ENCODE results near the gene DHX8. TPM values are rescaled to one million over a fixed set of nuclear protein-coding genes. Genes with fewer than 3 reads are reported as not detected.

The DHX8 gene
- total and polyA plus RNA-seq, 2 of the 4 experiments (the other 2 are of a cell fraction): 21.8 to 50.0 TPM

- Histone ChIP-seq H3K9me1 (ENCODE audit: insufficient read depth, low read length) (peaks cover 27% of the 10 kb centered on the region), H3K27ac (ENCODE audit: insufficient read depth, low read length) (no peak overlapping the region), H4K8ac (ENCODE audit: low read depth in 2 of 2, low read length in 2 of 2) (no peak overlapping the region), H3K36me3 (ENCODE audit: control insufficient read depth, insufficient read depth, low read length) (peaks cover 1% of the 10 kb centered on the region; the same call in 1 of the 2 replicates), H2BK120ac (ENCODE audit: low read depth, low read length) (no peak overlapping the region), H4K5ac (ENCODE audit: low read depth, low read length) (no peak overlapping the region), H2AK5ac (ENCODE audit: low read depth, low read length) (no peak overlapping the region), H2BK5ac (ENCODE audit: low read depth, low read length, poor library complexity, severe bottlenecking) (no peak overlapping the region), H2BK15ac (ENCODE audit: low read depth, low read length) (no peak overlapping the region), H2AFZ (replicated peaks; ENCODE audit: low read length, poor library complexity) (no peak overlapping the region), H3K4ac (ENCODE audit: low read depth, low read length) (no peak overlapping the region), H3K4me2 (ENCODE audit: low read depth, low read length) (no peak overlapping the region), H3K14ac (replicated peaks; ENCODE audit: low read depth, low read length) (no peak overlapping the region), H3K18ac (ENCODE audit: low read depth, low read length) (no peak overlapping the region), H3K79me1 (ENCODE audit: low read depth in 1 of 2, low read length in 2 of 2) (peaks cover 0 to 36% of the 10 kb centered on the region in 2 experiments; a peak in 2 of 4 replicates), H3K23ac (ENCODE audit: low read depth, low read length) (no peak overlapping the region), H3K4me3 (ENCODE audit: insufficient read depth, low read depth, low read length) (no peak overlapping the region), H3K9ac (ENCODE audit: low read depth, low read length) (no peak overlapping the region), H4K91ac (ENCODE audit: insufficient read depth, low read depth, low read length) (no peak overlapping the region), H2AK9ac (replicated peaks; ENCODE audit: low read depth, low read length, poor library complexity) (no peak overlapping the region), H3K4me1 (ENCODE audit: control insufficient read depth, insufficient read depth, low read length) (peaks cover 21% of the 10 kb centered on the region), H2BK20ac (ENCODE audit: low read depth, low read length) (no peak overlapping the region), H3K9me3 (ENCODE audit: control insufficient read depth, insufficient read depth, low read length) (no peaks in the 10 kb centered on the region), H3K56ac (ENCODE audit: extremely low read depth, insufficient read depth, low read length) (no peak overlapping the region), H4K20me1 (ENCODE audit: insufficient read depth, low read length) (no peaks in the 10 kb centered on the region), H3K27me3 (ENCODE audit: control insufficient read depth, insufficient read depth, low read length) (no peaks in the 10 kb centered on the region)
- ATAC-seq (ENCODE audit: low read depth): no peak
- dilution Hi-C loops (cut with HindIII; ENCODE audit: low sequenced_read_pairs, unreplicated experiment): no loop called here
- CTCF ChIA-PET: no interaction called here
- no peak for TF ChIP-seq CEBPB (IDR thresholded peaks at IDR 0.05; ENCODE audit: low read depth, low read length)
- TF ChIP-seq SMC3 (IDR thresholded peaks at IDR 0.05; ENCODE audit: low read depth, low read length): no peak
- TF ChIP-seq RFX5 (IDR thresholded peaks at IDR 0.05; ENCODE audit: low read depth, low read length): no peak
- no peak for TF ChIP-seq MAZ (IDR thresholded peaks at IDR 0.05; ENCODE audit: borderline replicate concordance, low read depth, low read length)
- no peak for TF ChIP-seq CHD1 (IDR thresholded peaks at IDR 0.05; ENCODE audit: low read depth, low read length)
- TF ChIP-seq FOS (IDR thresholded peaks at IDR 0.05; ENCODE audit: low read depth, low read length): no peak
- TF ChIP-seq BHLHE40 (IDR thresholded peaks at IDR 0.05; ENCODE audit: low read depth, low read length): no peak
- no peak for TF ChIP-seq MXI1 (IDR thresholded peaks at IDR 0.05; ENCODE audit: borderline replicate concordance, low read depth, low read length)
- TF ChIP-seq USF2 (IDR thresholded peaks at IDR 0.05; ENCODE audit: low read depth, low read length): no peak
- TF ChIP-seq ELK1 (IDR thresholded peaks at IDR 0.05; ENCODE audit: borderline replicate concordance, low read depth, low read length): no peak
- no peak for TF ChIP-seq RAD21 (IDR thresholded peaks at IDR 0.05; ENCODE audit: low read length)
- no peak for TF ChIP-seq MAFK (IDR thresholded peaks at IDR 0.05; ENCODE audit: low read depth, low read length)
- TF ChIP-seq POLR2A (IDR thresholded peaks at IDR 0.05; ENCODE audit: low read depth, low read length): no peak
- no peak for TF ChIP-seq NFE2L2 (IDR thresholded peaks at IDR 0.05; ENCODE audit: low read depth, low read length)
- no peak for TF ChIP-seq CTCF (conservative IDR thresholded peaks at IDR 0.05; ENCODE audit: low read depth, low read length)
- no peak for TF ChIP-seq RCOR1 (IDR thresholded peaks at IDR 0.05; ENCODE audit: insufficient replicate concordance, low read length)
- in situ Hi-C loops (cut with MboI; ENCODE audit: low sequenced_read_pairs): no loop called here
- WGBS, 2 experiments (ENCODE audit: extremely low coverage in 2 of 2, insufficient read length in 1 of 2): 100% methylated on average over 1 of the region's 10 CpGs; no CpG with 5 or more reads in 1 of the 2 experiments
- no peak for DNase-seq
- POLR2A ChIA-PET (ENCODE audit: unreplicated experiment): no interaction called here
- no TSS peak for BruUV-seq (replicated peaks)
- intact Hi-C loops (cut with micrococcal nuclease): no loop called here
Observed at GRCh38 chr17:43532581-43532980, 48.8 kb downstream of the DHX8 start.
